ENCODE measurements around the gene AIMP2.
"Not testable (repeated sequence)": the region's sequence is repeated elsewhere in the genome, so short reads cannot be mapped to it uniquely, and the experiment has no call there.

Gene AIMP2

DNA sequence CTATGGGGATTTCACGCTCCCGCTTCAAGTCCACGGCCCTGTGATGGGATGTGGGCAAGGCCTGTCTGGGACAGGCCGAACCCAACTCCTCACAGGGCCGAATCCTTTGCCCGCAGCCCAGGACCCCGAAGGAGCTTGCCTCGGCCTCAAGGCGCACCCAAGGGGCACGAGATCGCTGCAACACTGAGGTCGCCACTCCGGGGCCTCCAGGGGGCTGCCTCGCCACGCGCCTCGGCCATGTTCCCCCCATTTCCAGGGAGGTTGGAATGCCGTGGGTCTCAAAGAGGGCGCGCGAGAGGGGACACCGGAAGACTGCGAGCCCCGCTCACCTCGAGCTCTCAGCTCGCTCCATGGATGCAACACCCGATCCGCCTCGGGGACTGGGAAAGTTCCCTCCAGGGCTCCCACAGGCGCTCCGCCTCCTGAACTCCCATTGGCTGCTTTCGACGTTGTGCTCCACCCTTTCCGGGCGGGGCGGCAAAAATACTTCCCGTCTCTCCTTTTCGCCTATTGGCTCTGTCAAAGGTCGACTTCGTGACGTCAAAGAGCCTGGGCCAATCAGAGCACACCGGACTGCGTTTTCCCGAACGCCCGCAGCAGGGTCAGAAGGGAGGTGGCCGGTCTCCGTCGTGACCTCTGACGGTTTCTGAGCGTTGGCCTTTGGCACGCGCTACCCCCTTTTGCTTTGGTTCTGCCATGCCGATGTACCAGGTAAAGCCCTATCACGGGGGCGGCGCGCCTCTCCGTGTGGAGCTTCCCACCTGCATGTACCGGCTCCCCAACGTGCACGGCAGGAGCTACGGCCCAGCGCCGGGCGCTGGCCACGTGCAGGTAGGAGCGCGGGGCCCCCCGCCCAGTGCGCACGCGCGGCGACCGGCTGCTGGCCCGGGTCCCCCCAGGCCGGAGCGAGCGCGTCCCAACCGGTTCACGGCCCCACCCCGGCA lies at the start of gene AIMP2, which contains the start of gene PMS2:
TSS of gene AIMP2 (plus strand) at position 605 of the 944 bp plus-strand sequence. CDS start at position 697, 92 bp downstream.
TSS of gene PMS2 (minus strand) at position 382 of the 944 bp plus-strand sequence. CDS start at position 352, 30 bp downstream.
- Mint-ChIP-seq H3K36me3 (peaks cover 6% of the 10 kb centered on the region), H3K4me1 (peaks cover 37% of the 10 kb centered on the region), H3K9me3 (no peaks in the 10 kb centered on the region), H3K27me3 (no peaks in the 10 kb centered on the region), H3K27ac (peak within 1 kb of the TSS; percentile 93), H3K4me3 (peak within 1 kb of the TSS; percentile 93)

DNA sequence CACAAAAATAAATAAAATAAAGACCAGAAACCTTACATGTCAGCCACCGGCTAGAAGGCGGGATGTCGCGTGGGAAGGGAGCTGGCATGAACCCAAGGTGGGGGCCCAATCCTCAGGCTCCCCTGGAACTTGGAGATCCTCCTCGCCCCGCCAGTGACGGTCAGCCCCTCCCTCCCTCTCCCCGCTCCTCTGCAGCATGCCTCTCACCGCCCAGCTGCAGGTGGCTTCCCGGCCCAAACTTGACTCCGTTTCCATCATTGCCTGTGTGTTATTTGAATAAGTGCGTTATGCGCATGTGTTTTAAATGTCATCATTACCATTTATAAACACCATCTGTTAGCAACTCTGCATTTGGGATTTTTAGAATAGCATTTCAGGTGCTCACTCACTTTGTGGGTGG lies 45.9 kb upstream of the AIMP2 start:
- H3K36me3 Mint-ChIP-seq, H3K4me3 Mint-ChIP-seq, H3K4me1 Mint-ChIP-seq, H3K27me3 Mint-ChIP-seq, H3K27ac Mint-ChIP-seq, H3K9me3 Mint-ChIP-seq: not testable (repeated sequence)

DNA sequence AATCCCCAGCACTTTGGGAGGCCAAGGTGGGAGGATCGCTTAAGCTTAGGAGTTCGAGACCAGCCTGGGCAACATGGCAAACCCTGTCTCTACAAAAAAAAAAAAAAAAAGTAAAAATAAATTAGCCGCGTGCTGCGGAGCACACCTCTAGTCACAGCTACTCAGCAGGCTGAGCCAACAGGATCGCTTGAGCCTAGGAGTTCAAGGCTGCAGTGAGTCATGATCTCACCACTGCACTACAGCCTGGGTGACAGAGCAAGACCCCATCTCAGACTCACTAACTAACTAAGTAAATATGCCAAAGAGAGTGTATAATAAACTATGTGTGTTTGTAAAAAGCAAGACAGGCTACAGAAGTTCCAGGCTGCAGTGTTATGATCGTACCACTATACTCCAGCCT lies 45.3 kb upstream of the AIMP2 start:
- H3K36me3 Mint-ChIP-seq, H3K9me3 Mint-ChIP-seq, H3K27ac Mint-ChIP-seq, H3K4me3 Mint-ChIP-seq, H3K27me3 Mint-ChIP-seq, H3K4me1 Mint-ChIP-seq: not testable (repeated sequence)

DNA sequence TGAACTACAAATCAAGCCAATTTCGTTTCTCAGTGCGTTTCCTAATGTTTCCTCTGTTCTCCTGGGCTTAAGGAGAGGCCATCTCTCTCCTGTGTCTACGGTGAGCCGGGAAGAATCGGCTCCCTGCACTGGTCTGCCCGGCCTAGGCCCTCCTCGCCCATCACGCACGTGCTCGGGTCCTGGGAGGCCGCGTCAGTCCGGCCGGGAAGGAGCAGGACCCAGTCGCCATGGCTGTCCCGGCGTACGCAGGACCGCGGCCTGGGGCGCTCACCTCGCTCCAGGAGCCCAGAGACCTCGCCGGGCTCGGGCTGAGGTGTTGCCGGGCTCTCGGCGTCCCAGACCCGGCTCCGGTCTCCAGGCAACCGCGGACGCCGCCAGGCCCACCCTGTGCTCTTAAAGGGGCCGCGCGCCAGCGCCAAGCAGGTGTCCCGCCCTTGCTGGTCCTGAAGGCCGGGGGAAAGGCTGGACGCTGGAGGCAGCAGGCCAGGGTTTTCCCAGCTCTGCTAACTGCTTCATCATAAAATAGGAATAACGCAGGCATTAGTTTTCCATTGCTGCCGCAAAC lies 38.6 kb upstream of the AIMP2 start, which contains the start of gene RSPH10B:
TSS of gene RSPH10B (minus strand) at position 343 of the 565 bp plus-strand sequence. CDS start 3,573 bp downstream, outside the sequence.
- H3K27ac Mint-ChIP-seq, H3K27me3 Mint-ChIP-seq, H3K9me3 Mint-ChIP-seq: not testable (repeated sequence)

DNA sequence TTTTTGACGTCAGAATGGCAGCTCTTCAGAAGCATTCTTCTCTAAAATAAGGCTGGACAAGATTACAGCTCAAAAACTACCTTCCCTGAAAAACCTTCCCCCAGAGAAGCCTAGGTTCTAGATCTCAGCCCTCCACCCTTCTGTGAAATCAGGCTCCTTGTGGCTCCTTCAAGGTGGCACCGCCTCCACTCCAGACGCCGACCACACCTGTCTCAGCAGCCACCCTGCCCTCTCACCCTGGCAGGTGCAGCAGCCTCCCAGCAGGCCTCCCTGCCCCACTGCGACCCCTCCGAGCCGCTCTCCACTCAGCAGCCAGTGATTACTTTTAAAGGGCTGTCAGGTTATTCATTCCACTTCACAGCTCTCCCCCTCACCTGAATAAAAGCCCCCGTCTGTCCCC lies 35.5 kb upstream of the AIMP2 start:
- not testable (repeated sequence) for H3K27me3 Mint-ChIP-seq, H3K27ac Mint-ChIP-seq, H3K36me3 Mint-ChIP-seq, H3K4me3 Mint-ChIP-seq, H3K9me3 Mint-ChIP-seq, H3K4me1 Mint-ChIP-seq

More for the DNA sequence above, 38.6 kb upstream of the AIMP2 start, which contains the start of gene RSPH10B:
- not testable (repeated sequence) for H3K36me3 Mint-ChIP-seq, H3K4me3 Mint-ChIP-seq, H3K4me1 Mint-ChIP-seq

DNA sequence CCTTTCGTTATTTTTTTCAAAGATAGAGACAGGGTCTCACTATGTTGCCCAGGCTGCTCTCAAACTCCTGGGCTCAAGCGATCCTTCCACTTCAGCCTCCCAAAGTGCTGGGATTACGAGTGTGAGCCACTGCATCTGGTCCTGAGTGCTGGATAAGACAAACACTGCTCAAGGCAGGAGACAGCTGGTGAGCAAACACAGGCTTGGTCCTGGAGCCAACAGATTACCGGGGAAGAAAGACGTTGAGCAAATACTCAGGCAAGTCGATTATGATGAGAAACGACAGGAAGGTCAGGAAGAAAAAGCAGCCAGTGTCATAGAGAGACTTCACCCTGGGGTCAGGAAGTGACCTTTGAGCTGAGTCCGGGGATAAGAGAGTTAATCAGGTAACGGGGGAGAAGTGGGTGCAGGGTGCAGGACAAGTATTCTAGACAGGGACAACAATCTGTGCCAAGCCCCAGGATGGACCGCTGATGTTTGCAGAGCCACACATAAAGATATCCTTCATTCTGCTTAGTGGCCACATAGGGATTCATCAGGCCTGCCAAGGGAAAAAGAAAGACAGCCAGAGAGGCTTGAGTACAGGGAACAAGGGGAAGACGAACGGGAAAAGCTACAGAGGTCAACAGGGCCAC lies 29.3 kb upstream of the AIMP2 start:
- not testable (repeated sequence) for H3K9me3 Mint-ChIP-seq, H3K36me3 Mint-ChIP-seq, H3K4me1 Mint-ChIP-seq, H3K27me3 Mint-ChIP-seq, H3K27ac Mint-ChIP-seq, H3K4me3 Mint-ChIP-seq

DNA sequence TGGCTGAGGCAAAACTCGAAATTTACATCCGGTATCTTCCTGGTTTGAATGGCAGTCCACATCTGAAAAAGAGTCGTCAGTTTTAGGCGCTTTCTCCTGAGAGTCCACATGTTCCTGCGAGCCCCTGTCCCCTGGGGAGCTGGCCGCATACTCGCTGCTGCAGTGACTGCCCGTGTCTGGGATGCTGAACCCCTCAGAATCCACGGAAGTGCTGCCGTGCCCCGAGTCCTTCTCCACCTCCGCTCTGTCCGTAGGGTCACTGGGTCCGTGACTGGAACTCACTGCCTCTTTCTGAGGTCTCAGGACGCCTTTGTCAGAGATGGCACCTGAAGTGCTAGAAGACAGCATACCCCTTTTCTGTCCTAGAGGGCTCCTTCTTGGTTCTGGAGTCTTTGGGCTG lies 22.0 kb upstream of the AIMP2 start:
- H3K27me3 Mint-ChIP-seq, H3K27ac Mint-ChIP-seq, H3K9me3 Mint-ChIP-seq, H3K36me3 Mint-ChIP-seq, H3K4me3 Mint-ChIP-seq, H3K4me1 Mint-ChIP-seq: not testable (repeated sequence)

DNA sequence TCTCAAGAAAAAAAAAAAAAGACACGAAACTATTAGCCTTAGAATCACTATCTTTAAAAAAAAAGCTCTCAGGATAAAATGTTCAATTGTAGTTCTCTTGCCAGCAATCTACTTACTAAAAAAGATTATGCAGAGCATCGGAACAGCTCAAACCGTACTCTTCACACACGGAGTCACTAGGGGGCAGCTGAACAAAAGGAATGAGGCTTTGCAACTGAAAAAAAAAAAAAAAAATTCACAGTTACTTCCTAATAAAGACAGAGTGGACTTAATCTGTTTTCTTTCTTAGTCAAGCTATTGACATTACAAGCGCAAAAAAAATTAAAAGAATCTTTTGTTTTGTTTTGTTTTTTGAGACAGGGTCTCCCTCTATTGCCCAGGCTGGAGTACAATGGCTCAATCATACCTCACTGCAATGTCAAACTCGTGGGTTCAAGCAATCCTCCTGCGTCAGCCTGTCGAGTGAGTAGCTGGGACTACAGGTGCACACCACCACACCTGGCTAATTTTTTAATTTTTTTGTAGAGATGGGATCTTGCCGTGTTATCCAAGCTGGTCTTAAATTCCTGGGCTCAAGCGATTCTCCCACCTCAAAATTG lies 11.8 kb upstream of the AIMP2 start:
- H3K36me3 Mint-ChIP-seq, result peaks cover 11% of the 10 kb centered on the region
- no peaks in the 10 kb centered on the region for H3K9me3 Mint-ChIP-seq
- no peak overlapping the region for H3K27ac Mint-ChIP-seq
- H3K4me3 Mint-ChIP-seq, result no peak overlapping the region
- H3K4me1 Mint-ChIP-seq, result no peaks in the 10 kb centered on the region
- H3K27me3 Mint-ChIP-seq, result no peaks in the 10 kb centered on the region

DNA sequence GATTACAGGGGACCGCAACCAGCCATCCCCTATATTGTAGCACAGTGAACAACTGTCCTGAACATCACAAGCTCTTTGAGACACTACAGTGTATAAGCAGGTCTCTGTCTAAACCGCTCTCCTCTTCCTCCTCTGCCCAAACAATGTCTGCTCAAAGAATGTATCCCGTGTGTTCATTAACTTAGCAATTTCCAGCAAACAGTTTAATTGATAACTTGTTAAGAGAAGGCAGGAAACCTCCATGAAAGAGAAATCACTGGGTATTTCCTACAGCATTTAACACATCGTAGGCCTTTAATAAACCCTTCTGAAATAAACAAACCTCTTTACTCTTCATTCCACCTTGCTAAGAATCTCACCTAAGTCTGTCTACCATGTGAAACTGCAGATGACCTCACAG lies 1.7 kb upstream of the AIMP2 start:
- no peaks in the 10 kb centered on the region for H3K9me3 Mint-ChIP-seq
- H3K27me3 Mint-ChIP-seq, result no peaks in the 10 kb centered on the region
- peak overlapping the region; percentile 69 for H3K27ac Mint-ChIP-seq
- H3K4me3 Mint-ChIP-seq, result peak overlapping the region; percentile 74
- H3K4me1 Mint-ChIP-seq, result peaks cover 32% of the 10 kb centered on the region
- H3K36me3 Mint-ChIP-seq, result peaks cover 3% of the 10 kb centered on the region

DNA sequence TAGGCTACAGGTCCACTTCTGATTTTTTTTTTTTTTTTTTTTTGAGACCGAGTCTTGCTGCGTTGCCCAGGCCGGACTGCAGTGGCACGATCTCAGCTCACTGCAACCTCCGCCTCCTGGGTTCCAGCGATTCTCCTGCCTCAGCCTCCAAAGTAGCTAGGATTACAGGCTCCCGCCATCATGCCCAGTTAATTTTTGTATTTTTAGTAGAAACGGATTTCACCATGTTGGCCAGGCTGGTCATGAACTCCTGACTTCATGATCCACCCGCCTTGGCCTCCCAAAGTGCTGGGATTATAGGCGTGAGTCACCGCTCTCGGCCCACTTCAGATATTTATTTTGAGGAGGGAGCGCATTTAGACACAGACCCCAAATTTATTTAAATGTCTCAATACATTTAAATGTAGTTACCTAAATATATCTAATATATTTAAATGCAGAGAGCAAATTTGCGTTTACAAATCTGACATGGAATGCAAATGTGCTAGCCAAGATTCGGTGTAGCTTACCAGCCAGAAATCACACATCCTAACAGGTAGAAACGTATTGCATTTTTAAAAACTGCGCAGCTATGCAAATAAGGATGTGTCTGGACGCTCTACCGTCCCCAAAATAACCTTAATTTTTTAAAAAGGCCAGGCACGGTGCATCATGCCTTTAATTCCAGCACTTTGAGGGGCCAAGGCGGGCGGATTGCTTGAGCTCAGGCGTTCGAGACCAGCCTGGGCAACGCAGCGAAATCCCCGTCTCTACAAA lies 1.1 kb upstream of the AIMP2 start:
- H3K9me3 Mint-ChIP-seq, H3K27me3 Mint-ChIP-seq: not testable (repeated sequence)
- H3K4me1 Mint-ChIP-seq, result peaks cover 37% of the 10 kb centered on the region

DNA sequence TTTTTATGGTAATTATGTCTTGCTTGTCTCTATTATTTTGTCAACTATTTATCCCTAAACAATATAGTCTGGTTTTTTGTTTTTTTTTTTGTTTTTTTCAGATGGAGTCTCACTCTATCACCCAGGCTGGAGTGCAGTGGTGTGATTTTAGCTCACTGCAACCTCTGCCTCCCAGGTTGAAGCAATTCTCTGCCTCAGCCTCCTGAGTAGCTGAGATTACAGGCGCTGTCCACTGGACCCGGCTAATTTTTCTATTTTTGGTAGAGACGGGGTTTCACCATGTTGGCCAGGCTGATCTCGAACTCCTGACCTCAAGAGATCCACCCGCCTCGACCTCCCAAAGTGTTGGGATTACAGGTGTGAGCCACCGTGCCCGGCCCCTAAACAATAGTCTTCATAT lies 1.3 kb downstream of the AIMP2 start:
- H3K9me3 Mint-ChIP-seq, H3K36me3 Mint-ChIP-seq, H3K27me3 Mint-ChIP-seq: not testable (repeated sequence)
- peaks cover 37% of the 10 kb centered on the region for H3K4me1 Mint-ChIP-seq
- peak overlapping the region; percentile 93 for H3K4me3 Mint-ChIP-seq
- peak overlapping the region; percentile 26 for H3K27ac Mint-ChIP-seq

More for the DNA sequence above, 1.1 kb upstream of the AIMP2 start:
- H3K27ac Mint-ChIP-seq, result peak overlapping the region; percentile 69
- H3K36me3 Mint-ChIP-seq, result not testable (repeated sequence)
- H3K4me3 Mint-ChIP-seq, result peak overlapping the region; percentile 93

DNA sequence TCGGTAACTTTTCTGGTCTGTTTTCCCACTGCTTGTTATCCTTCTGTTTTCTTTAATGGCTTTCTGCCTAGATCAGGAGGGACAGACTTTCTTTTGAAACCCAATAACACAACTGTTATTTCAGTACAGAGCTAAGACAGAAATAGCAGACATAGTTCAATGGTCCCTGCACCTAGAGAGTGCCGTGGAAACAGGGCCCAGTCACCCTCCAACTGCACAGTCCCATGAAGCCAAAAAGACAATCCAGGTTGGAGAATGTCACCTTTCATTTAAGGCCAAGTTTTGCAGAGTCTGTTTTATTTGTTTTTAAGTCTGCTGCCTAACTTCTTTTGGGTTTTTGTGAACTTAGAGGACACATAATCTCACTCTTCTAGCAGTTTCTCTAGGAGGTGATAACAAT lies 2.5 kb downstream of the AIMP2 start:
- Mint-ChIP-seq H3K36me3 (peaks cover 7% of the 10 kb centered on the region), H3K27ac (peak overlapping the region; percentile 59), H3K4me3 (peak overlapping the region; percentile 93), H3K4me1 (peaks cover 37% of the 10 kb centered on the region), H3K27me3 (no peaks in the 10 kb centered on the region), H3K9me3 (no peaks in the 10 kb centered on the region)

DNA sequence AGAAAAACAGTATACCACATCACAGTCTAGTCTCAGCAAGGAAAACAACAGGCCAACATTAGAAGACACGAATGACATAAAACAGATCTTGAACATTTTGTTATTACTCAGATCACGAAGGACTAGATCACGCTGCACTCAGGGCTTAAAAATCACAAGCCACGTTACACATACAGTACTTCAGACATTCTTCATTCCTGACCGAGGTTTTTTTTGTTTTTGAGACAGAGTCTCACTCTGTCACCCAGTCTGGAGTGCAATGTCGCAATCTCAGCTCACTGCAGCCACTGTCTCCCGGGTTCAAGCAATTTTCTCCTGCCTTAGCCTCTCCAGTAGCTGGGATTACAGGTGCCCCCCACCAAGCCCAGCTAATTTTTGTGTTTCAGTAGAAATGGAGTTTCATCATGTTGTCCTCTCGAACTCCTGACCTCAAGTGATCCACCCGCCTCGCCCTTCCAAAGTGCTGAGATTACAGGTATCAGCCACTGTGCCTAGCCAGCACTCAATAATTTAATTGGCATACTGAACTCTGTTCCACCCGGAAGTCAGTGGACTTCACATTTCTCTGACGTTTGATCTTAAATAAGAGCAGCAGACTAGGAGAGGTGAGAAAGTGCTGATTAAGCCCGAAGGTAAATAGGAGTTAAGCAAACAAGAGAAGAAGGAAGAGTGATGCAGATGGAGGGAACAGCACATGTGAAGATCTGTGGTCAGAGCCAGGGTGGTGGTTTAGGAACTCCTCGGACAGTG lies 3.5 kb downstream of the AIMP2 start:
- no peak overlapping the region for H3K4me3 Mint-ChIP-seq
- H3K27ac Mint-ChIP-seq, result peak overlapping the region; percentile 52
- H3K4me1 Mint-ChIP-seq, result peaks cover 29% of the 10 kb centered on the region
- no peaks in the 10 kb centered on the region for H3K9me3 Mint-ChIP-seq
- peaks cover 8% of the 10 kb centered on the region for H3K36me3 Mint-ChIP-seq
- H3K27me3 Mint-ChIP-seq, result no peaks in the 10 kb centered on the region

DNA sequence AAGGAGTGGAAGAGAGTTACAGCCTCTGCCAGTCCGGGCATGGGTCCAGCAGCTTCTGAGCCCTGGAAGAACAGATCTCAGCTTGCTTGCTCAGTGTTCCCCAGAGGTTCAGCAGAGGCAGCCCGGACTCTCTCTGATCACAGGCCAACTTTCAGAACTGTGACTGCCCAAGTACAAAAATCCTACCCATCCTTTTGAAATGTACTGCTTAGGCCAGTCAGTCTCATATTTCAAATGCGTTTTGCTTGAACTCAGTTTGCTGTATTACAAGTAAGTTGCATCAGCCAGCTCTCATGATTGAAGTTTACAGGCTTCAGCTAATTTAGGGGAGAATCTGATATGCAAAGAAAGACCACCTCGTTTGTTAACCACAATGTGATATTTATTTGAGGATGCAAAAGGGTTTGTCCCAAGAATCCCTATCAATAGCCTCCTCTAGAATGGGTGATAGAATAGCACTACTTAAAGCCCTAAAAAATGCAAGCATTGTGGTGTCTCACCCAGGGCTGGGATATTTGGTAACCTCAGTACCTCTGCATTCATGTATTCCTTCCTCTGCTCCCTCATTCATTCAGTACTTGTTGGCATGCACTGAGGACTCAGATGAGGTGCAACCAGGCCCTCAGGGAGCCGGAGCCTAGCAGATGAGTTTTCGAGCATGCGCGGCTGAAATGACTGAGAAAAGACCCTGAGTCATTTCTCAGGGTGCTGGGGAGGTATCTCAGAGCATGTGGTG lies 7.0 kb downstream of the AIMP2 start:
- Mint-ChIP-seq H3K4me1 (peaks cover 18% of the 10 kb centered on the region), H3K4me3 (peak overlapping the region; percentile 23), H3K36me3 (peaks cover 11% of the 10 kb centered on the region), H3K27me3 (no peaks in the 10 kb centered on the region), H3K27ac (peak overlapping the region; percentile 46), H3K9me3 (no peaks in the 10 kb centered on the region)
